ELF-1 (cell line): ENCODE data around the gene CDC42EP5.
"Not testable (repeated sequence)": the region's sequence is repeated elsewhere in the genome, so short reads cannot be mapped to it uniquely, and the experiment has no call there.

ENCODE experiments used
- DNase-seq: peaks from one replicate; pipeline ENCODE4 v3.0.0-alpha.2; 2016; ENCODE audit warnings: low read depth, low spot score

The CDC42EP5 gene

DNA sequence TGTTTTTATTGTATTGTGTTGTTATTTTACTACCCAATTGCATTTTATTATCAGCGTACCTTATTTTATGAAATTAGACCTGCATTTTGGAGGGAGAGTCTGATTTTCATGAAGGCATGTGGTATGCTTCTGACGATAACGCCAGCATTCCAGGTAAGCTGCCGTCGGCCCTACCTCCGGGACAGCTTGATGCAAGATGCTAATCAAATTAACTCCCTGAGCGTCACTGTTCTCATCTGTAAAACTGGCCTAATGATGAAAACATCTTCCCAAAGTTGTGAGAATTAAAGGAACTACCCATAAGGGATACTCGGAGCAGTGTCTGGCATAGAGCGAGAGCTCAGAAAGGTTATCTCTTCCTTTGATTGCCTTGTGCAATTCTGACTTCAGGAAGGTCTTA lies 16.7 kb upstream of the CDC42EP5 start:
- DNase-seq = no peak

DNA sequence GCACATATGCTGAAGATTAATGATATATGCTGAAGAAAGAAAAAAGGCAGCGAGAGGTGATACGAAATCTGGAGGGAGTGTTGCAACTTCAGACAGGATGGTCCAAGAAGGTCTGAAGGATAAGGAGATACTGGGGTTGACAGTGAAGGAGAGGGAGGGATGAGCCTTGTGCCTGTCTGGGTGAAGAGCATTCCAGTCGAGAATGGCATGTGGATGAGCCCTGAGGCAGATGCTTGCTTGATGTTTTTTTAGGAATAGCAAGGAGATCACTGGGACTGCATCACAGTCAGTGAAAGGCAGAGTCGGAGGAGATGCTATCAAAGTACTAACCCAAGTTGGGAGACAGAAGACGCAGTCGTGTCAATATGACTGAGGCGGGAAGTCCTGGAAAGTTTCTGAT lies 16.2 kb upstream of the CDC42EP5 start:
- peak; percentile 71 for DNase-seq

DNA sequence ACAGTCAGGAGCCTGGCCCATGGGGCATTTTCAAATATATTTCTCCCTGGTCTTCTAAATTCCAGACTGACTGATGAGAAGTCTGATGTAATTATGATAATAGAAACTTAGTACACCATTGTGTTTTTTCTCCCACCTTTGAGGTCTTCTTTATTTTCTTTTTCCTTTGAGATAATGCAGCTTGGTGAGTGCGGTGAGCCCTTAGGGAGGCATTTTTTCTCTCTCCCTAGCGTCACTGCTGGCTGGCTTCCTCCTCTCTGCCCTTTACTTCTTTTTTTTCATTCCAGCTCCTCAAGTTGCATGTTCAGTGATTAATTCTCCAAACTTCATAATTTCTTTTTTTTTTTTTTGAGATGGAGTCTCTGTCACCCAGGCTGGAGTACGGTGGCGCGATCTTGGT lies 12.8 kb upstream of the CDC42EP5 start:
- no peak for DNase-seq

DNA sequence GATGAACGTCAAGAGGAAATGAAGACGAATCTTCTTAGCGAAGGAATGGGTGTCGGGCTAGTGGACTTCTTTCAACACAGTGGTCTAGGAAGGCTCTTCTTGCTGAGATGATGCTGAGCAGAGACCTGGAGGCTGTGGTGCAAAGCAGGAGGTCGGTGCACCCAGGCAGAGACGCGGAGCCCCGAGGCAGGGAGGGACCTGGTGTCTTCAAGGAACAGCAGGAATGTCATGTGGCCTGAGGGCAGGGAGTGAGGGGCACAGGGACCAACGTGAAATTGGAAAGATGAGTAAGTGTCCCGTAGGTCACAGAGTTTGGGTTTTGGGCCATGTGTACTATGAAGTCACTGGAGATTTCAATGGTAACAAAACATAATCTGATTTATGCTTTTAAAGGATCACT lies 11.4 kb upstream of the CDC42EP5 start:
- DNase-seq = no peak

DNA sequence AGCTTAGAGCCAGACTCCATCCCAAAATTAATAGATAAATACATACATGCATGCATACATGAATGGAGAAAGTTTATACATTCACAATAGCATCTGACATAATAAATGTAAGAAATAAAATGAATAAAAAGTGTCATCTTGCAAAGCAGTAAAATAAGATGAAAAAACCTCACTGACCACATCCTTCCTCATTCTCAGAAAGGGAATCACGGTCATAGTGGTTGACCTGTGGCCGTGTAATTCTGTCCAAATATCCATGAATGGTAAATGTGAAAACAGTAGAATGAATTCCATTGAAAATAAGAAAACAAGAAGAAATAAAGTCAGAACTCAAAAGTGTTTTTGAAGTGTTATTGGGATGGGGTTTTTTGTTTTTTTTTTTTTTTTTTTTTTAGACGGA lies 9.8 kb upstream of the CDC42EP5 start:
- no peak for DNase-seq

DNA sequence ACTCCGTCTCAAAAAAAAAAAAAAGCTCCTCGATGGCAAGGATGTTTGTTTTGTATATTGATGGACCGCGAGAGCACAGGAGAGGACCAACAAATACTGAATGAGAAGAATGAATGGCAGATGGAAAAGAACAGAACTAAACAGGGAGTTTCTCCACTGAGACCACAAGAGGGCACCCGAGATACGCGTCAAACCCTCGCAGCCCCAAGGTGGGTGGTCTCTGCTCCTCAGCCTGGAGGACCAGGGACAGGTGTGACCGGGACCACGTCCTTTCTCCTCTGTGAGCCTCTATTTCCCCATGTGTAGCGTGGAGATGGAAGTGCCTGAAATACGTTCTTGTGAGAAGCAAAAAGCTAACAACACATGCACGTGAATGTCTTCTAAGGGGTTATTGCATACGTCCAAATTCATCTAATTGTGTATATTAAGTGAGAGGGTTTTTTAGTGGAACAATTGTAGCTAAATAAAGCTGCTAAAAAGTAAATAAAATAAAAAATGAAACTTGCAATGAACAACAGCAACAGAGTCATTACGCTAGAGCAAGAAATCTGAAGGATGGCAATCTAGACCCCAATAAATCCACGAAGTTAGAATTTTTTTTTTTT lies 8.3 kb upstream of the CDC42EP5 start:
- DNase-seq = peak; percentile 64

DNA sequence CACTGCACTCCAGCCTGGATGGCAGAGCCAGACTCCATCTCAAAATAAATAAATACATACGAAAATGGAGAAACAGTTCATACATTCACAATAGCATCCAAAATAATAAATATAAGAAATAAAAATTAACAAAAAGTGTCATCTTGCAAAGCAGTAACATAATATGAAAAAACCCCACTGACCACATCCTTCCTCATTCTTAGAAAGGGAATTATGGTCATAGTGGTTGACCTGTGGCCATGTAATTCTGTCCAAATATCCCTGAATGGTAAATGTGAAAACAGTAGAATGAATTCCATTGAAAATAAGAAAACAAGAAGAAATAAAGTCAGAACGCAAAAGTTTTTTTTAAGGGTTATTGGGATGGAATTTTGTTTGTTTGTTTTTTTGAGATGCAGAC lies 7.0 kb upstream of the CDC42EP5 start:
- no peak for DNase-seq

DNA sequence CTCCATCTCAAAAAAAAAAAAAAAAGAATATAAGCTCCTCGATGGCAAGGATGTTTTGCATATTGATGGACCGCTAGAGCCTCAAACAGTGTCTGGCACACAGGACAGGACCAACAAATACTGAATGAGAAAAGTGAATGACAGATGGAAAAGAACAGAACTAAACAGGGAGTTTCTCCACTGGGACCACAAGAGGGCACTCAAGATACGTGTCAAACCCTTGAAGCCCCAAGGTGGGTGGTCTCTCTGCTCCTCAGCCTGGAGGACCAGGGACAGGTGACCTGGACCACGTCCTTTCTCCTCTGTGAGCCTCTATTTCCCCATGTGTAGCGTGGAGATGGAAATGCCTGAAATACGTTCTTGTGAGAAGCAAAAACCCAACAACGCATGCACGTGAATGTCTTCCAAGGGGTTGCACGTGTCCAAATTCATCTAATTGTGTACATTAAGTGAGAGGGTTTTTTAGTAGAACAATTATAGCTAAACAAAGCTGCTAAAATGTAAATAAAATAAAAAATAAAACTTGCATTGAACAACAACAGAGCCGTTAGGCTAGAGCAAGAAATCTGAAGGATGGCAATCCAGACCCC lies 5.7 kb upstream of the CDC42EP5 start:
- DNase-seq = peak; percentile 54

DNA sequence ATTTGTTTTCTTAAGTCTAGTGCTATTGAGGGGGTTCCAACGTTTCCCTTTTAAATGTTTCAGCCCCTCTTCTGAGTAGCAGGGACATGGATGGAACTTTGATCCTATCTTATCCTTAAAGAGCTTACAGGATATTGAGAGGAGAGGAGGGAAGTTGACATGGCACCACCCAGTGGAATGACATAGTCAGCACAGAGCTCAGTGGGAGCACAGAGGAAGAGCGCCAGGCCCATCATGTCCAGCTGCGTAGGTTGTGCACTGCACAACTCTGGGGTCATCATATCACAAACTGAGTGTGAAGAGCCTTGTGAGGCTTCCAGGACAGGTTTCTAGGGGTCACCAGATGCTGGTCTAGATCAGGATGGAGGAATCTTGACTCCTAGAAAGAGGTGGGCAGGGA lies 4.6 kb upstream of the CDC42EP5 start:
- DNase-seq = no peak

DNA sequence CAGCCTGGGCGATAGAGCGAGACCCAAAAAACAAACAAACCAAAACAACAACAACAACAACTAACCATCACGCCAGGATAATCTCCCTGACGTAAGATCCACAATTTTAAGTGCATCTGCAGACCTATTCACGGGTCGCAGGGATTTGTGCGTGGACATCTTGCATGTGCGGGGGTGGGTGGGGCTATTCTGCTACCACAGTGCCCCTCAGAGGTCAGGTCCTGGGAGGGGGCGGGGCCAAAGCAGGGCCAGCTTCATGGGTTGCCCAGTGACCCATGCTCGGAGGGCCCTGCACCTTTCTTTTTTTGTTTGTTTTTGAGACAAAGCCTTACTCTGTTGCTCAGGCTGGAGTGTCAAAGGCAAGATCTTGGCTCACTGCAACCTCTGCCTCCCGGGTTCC lies 2.6 kb upstream of the CDC42EP5 start:
- no peak for DNase-seq

DNA sequence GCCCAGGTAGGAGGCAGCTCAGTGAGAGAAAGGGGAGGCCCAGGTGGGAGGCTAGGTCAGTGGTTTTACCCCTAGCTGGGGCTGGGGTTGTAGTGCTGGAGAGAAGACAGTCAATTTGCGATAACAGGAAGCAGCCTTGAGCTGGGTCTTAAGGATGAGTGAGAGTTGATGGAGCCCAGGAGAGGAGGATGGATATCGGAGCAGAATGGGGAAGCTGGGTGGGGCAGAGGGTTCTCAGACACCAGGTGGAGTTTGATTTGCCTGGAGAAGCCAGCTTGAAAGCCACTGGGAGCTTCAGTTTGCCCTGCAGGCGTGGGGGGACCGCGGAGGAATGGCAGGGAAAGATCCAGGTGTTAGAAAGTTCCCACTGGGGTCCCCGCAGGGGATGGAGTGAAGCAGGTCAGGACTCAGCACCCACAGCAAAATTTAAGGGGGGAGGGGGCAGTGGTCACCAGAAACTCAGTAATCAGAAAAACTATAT lies 836 bp upstream of the CDC42EP5 start:
- no peak for DNase-seq

DNA sequence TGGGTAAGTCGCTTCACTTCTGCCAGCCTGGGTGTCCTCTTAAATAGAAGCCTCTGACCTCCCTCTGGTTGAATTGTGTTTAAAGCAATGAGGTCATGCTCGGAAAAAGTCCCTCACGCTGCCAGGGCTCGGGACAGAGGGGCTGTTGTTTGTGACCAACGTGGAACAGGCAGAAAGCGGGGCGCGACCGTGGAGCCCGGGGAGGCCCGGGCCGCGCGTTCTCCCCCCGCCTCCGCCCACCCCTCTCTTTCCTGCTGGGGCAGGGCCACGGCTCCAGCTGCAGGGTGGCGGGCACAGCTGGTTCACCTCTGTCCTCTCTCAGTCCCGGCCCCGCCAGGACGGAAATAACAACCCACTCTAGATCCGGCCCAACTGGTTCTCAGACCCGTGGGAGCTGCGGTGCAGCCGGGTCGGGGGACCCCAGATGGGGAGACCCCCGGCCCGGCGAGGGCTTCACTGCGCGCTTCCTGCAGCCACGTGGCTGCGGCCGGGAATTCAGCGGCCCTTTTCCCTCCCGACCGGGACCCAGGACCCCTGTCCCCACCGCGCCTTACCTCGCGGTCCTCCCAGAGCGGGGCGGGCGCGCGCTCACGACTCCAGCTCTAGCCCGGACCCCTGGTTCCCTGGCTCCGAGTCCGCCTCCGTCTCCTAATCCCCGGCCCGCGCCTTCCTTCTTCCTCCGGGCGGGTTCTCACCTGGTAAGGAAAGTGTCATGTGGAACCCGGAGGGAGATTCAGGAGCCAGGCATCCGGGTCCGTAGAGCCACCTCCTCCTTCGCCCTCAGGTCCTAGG lies 1.9 kb downstream of the CDC42EP5 start:
- peak; percentile 39 for DNase-seq

DNA sequence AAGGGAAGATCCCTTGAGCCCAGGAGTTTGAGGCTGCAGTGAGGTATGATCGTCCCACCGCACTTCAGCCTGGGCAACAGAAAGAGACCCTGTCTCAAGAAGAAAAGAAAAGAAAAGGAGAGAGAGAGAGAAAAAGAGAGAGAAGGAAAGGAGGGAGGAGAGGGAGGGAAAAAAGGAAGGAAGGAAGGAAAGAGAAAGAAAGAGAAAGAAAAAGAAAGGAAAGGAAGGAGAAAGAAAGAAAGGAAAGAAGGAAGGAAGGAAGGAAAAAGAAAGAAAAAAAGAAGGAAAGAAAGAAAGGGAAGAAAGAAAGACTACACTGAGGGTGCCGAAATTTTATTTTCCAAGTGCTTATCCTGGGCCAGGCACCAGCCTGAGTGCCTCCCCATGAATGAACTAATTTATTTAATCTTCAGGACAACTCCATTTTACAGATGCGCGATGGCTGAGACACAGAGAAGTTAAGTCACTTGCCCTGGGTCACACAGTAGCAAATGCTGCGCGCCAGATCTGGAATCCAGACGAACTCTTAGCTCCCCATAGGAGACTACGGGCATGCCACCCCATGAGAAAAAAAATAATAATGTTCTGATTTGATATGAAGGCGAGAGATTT lies 2.7 kb downstream of the CDC42EP5 start:
- no peak for DNase-seq

DNA sequence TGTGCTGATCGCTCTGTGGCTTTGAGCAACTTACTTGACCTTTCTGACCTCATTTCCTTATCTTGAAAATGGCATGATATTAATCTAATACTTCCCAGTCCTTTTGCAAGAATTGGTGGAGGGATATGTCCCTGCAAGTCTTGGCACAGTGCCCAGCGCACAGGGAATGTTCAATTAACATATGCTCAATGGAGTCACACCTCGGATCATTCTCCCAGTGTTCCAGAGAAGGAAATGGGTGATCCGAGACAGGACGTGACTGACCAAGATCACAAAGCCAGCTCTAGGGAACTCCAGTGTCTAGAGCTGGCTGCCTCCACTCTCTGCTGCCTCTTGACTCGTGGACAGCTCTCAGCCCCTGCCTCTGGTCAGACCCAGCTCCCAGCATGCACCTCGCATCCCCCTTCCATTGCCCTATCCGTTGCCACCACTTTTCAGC lies 3.6 kb downstream of the CDC42EP5 start:
- DNase-seq = no peak

DNA sequence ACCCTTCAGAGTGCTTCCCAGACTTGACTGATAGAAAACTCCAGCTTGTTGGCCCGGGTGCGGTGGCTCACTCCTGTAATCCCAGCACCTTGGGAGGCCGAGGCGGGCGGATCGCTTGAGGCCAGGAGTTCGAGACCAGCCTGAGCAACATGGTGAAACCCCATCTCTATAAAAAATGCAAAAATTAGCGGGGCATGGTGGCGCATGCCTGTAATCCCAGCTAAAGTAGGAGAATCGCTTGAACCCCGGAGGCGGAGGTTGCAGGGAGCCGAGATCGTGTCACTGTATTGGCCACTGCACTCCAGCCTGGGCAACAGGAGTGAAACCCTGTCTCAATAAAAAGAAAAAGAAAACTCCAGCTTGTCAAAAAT lies 7.0 kb downstream of the CDC42EP5 start:
- not testable (repeated sequence) for DNase-seq

DNA sequence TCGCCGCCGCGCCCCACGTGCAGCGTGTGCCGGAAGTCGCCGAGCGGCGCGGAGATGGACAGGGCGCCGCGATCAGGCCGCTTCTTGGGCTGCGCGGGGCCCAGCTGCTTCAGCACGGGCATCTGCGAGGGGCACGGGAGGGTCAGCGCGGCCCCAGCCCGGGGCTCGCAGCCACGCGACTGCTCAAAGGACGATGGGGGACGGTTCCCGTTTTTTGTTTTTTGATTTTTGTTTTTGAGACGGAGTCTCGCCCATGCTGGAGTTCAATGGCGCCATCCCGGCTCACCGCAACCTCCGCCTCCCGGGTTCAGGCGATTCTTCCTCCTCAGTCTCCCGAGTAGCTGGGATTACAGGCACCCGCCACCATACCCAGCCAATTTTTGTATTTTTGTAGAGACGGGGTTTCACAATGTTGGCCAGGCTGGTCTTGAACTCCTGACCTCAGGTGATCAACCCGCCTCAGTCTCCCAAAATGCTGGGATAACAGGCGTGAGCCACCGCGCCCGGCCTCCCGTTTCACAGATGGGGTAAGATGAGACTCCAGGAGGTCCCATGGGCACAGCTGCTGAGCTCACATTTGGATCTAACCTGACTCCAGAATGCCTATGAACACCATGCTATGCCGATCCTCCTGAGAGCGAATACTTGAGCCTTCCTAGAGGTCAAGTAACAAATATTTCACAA lies 7.5 kb downstream of the CDC42EP5 start:
- no peak for DNase-seq

DNA sequence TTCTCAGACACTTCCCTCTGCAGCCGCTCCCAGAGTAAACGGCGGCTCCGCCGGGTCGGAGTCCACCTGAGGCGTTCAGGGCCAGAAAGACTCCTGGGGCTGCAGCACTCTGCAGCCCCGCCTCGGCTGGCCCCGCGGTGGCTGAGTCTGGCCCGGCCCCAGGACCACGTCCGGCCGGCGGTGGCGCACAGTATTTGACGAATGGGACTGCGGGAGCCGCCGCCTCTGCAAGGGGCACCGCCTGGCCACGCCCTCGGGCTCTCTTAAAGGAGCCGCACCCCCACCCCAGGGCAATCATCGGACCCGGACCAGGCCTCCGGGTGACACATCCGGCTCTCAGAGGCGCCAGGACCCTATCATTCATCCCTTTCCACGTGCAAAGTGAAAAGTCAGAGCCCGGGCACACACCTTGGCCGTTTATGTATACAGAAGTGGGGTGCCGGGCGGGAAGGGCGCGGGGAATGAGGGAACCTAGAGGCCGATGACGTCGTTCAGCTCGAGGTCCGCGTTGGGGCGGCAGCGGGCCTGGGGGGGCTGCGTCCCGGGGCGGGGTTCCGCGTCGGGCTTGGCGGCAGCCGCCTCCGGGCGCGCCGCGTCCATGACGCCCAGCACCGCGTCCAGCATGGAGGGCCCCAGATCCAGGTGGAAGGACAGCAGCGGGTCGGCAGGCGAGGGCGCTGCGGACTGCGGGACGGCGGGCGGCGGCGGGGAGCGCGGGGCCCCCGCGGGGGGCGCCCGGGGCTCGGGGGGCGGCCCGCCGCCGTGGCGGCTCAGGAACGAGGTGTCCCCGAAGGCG lies 8.3 kb downstream of the CDC42EP5 start:
- peak; percentile 96 for DNase-seq

DNA sequence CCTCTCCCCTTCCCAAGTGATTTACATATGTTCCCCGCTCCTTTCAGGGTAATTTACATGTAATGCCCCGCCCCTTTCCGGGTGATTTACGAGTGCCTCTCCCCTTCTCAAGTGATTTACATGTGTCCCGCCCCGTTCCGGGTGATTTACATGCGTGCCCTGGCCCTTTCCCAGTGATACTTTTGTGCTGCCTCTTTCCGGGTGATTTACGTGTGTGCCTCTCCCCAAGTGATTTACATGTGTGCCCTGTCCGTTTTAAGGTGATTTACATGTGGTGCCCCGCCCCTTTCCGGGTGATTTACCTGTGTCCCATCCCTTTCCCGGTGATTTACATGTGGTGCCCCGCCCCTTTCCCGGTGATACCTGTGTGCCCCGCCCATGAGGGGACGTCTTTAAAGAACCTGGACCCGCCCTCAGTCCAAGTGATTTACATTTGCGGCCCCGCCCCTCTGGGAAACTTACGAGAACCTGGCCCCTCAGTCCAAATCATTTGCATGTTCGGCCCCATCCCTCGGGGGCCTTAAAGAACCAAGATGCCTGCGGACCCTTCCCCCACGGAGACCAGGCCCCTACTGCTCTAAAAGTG lies 9.0 kb downstream of the CDC42EP5 start:
- DNase-seq = peak; percentile 98

DNA sequence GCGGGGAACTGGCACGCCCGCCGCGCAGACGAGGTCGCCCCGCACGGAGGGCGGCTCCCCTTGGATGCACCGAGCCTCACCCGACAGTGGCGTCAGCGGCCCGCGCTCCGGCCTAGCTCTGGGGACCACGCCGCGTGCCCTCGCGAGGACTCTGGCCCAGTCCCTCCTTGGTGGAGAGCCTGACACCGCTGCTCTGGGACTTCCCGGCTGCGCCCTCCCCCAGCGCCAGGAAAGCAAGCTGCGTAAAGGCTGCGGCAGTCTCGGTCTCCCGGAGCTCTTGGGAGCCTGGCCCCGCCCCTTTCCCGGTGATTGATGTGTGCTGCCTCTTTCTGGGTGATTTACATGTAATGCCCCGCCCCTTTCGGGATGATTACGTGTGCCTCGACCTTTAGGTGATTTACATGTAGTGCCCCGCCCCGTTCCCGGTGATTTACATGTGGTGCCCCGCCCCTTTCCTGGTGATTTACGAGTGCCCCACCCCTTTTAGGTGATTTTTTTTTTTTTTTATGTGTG lies 9.5 kb downstream of the CDC42EP5 start, which contains the start of gene LENG9:
TSS of gene LENG9 (minus strand) at position 248 of the 513 bp plus-strand sequence. CDS start 252 bp downstream, outside the sequence.
- DNase-seq = no peak
